Measurements from ENCODE around the gene THEM4.

DNA sequence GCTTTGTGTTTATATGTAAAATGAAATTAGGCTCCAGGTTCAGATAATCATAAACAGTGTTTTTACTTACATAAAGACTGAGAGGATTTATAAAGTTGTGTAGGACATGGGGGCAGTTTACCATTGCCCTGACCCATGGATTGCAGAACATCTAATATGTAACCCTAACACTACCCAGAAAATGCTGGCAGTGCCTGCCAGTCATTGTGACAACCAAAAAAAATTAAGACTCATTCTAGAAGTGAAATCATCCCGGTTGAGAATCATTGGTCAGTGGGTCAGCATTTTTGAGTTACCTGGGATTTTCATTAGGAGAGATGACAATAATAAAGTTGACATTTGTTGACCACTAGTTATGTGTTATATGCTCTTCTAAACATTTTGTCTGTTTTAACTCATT lies 31.2 kb upstream of the THEM4 start:
- no peak for TF ChIP-seq GATA2 (IDR thresholded peaks at IDR 0.05; ENCODE audit: low read depth, low read length)
- TF ChIP-seq GATA3 (IDR thresholded peaks at IDR 0.05; ENCODE audit: low read depth, low read length) = no peak
